ENCODE data around the gene AGAP1.

Gene AGAP1

GRCh38 chr2:235541838-235542549 lies 48.2 kb downstream of the AGAP1 start:
- H3K9ac ChIP-seq (ENCODE audit: low read length), result no peak overlapping the region
- H3K9me3 ChIP-seq (ENCODE audit: control insufficient read depth, insufficient read depth, low read depth, low read length), result no peaks in the 10 kb centered on the region
- H3K27me3 ChIP-seq (ENCODE audit: control insufficient read depth, insufficient read depth, low read length), result no peaks in the 10 kb centered on the region
- H3K4me1 ChIP-seq (ENCODE audit: control insufficient read depth, insufficient read depth, low read length), result peaks cover 27% of the 10 kb centered on the region
- H3K36me3 ChIP-seq (ENCODE audit: control insufficient read depth, insufficient read depth, low read length), result no peaks in the 10 kb centered on the region
- H3K27ac ChIP-seq (ENCODE audit: low read depth, low read length), result no peak overlapping the region
- H3K4me3 ChIP-seq (ENCODE audit: low read depth, low read length), result no peak overlapping the region

GRCh38 chr2:235542733-235543127 lies 48.9 kb downstream of the AGAP1 start:
- Histone ChIP-seq H3K4me3 (ENCODE audit: low read depth, low read length) (no peak overlapping the region), H3K4me1 (ENCODE audit: control insufficient read depth, insufficient read depth, low read length) (peaks cover 27% of the 10 kb centered on the region)

GRCh38 chr2:235543128-235543750 lies 49.4 kb downstream of the AGAP1 start:
- H3K4me1 ChIP-seq (ENCODE audit: control insufficient read depth, insufficient read depth, low read length), result peaks cover 28% of the 10 kb centered on the region
- no peak overlapping the region for H3K4me3 ChIP-seq (ENCODE audit: low read depth, low read length)
- H3K27ac ChIP-seq (ENCODE audit: low read depth, low read length), result no peak overlapping the region
- no peak overlapping the region for H3K9ac ChIP-seq (ENCODE audit: low read length)
- H3K36me3 ChIP-seq (ENCODE audit: control insufficient read depth, insufficient read depth, low read length), result no peaks in the 10 kb centered on the region
- no peaks in the 10 kb centered on the region for H3K9me3 ChIP-seq (ENCODE audit: control insufficient read depth, insufficient read depth, low read depth, low read length)
- no peaks in the 10 kb centered on the region for H3K27me3 ChIP-seq (ENCODE audit: control insufficient read depth, insufficient read depth, low read length)

More at GRCh38 chr2:235542733-235543127, 48.9 kb downstream of the AGAP1 start:
- no peak overlapping the region for H3K27ac ChIP-seq (ENCODE audit: low read depth, low read length)
- H3K9me3 ChIP-seq (ENCODE audit: control insufficient read depth, insufficient read depth, low read depth, low read length), result no peaks in the 10 kb centered on the region
- H3K9ac ChIP-seq (ENCODE audit: low read length), result no peak overlapping the region
- H3K36me3 ChIP-seq (ENCODE audit: control insufficient read depth, insufficient read depth, low read length), result no peaks in the 10 kb centered on the region
- no peaks in the 10 kb centered on the region for H3K27me3 ChIP-seq (ENCODE audit: control insufficient read depth, insufficient read depth, low read length)

- Histone ChIP-seq H3K9ac (ENCODE audit: low read length) (no peak overlapping the region), H3K36me3 (ENCODE audit: control insufficient read depth, insufficient read depth, low read length) (no peaks in the 10 kb centered on the region), H3K4me1 (ENCODE audit: control insufficient read depth, insufficient read depth, low read length) (peaks cover 24% of the 10 kb centered on the region), H3K27ac (ENCODE audit: low read depth, low read length) (no peak overlapping the region), H3K9me3 (ENCODE audit: control insufficient read depth, insufficient read depth, low read depth, low read length) (no peaks in the 10 kb centered on the region), H3K4me3 (ENCODE audit: low read depth, low read length) (no peak overlapping the region), H3K27me3 (ENCODE audit: control insufficient read depth, insufficient read depth, low read length) (no peaks in the 10 kb centered on the region)
These were observed 50.2 kb downstream of the AGAP1 start for GRCh38 chr2:235543851-235544688.

- no peak overlapping the region for H3K27ac ChIP-seq (ENCODE audit: low read depth, low read length)
- no peaks in the 10 kb centered on the region for H3K36me3 ChIP-seq (ENCODE audit: control insufficient read depth, insufficient read depth, low read length)
- H3K4me1 ChIP-seq (ENCODE audit: control insufficient read depth, insufficient read depth, low read length), result peaks cover 24% of the 10 kb centered on the region
- no peaks in the 10 kb centered on the region for H3K27me3 ChIP-seq (ENCODE audit: control insufficient read depth, insufficient read depth, low read length)
- no peak overlapping the region for H3K4me3 ChIP-seq (ENCODE audit: low read depth, low read length)
- no peak overlapping the region for H3K9ac ChIP-seq (ENCODE audit: low read length)
- no peaks in the 10 kb centered on the region for H3K9me3 ChIP-seq (ENCODE audit: control insufficient read depth, insufficient read depth, low read depth, low read length)
These were observed 50.8 kb downstream of the AGAP1 start for GRCh38 chr2:235544689-235544969.

GRCh38 chr2:235545339-235546150 lies 51.7 kb downstream of the AGAP1 start:
- H3K27me3 ChIP-seq (ENCODE audit: control insufficient read depth, insufficient read depth, low read length), result no peaks in the 10 kb centered on the region
- no peaks in the 10 kb centered on the region for H3K9me3 ChIP-seq (ENCODE audit: control insufficient read depth, insufficient read depth, low read depth, low read length)
- no peak overlapping the region for H3K4me3 ChIP-seq (ENCODE audit: low read depth, low read length)
- no peak overlapping the region for H3K9ac ChIP-seq (ENCODE audit: low read length)
- peaks cover 24% of the 10 kb centered on the region for H3K4me1 ChIP-seq (ENCODE audit: control insufficient read depth, insufficient read depth, low read length)
- no peaks in the 10 kb centered on the region for H3K36me3 ChIP-seq (ENCODE audit: control insufficient read depth, insufficient read depth, low read length)
- no peak overlapping the region for H3K27ac ChIP-seq (ENCODE audit: low read depth, low read length)

- Histone ChIP-seq H3K27me3 (ENCODE audit: control insufficient read depth, insufficient read depth, low read length) (no peaks in the 10 kb centered on the region), H3K27ac (ENCODE audit: low read depth, low read length) (no peak overlapping the region), H3K4me3 (ENCODE audit: low read depth, low read length) (no peak overlapping the region), H3K9me3 (ENCODE audit: control insufficient read depth, insufficient read depth, low read depth, low read length) (no peaks in the 10 kb centered on the region), H3K4me1 (ENCODE audit: control insufficient read depth, insufficient read depth, low read length) (peaks cover 24% of the 10 kb centered on the region), H3K9ac (ENCODE audit: low read length) (no peak overlapping the region), H3K36me3 (ENCODE audit: control insufficient read depth, insufficient read depth, low read length) (no peaks in the 10 kb centered on the region)
These were observed 52.2 kb downstream of the AGAP1 start for GRCh38 chr2:235546151-235546435.

GRCh38 chr2:235546436-235546835 lies 52.6 kb downstream of the AGAP1 start:
- no peak overlapping the region for H3K4me3 ChIP-seq (ENCODE audit: low read depth, low read length)
- H3K27me3 ChIP-seq (ENCODE audit: control insufficient read depth, insufficient read depth, low read length), result no peaks in the 10 kb centered on the region
- no peaks in the 10 kb centered on the region for H3K9me3 ChIP-seq (ENCODE audit: control insufficient read depth, insufficient read depth, low read depth, low read length)
- H3K36me3 ChIP-seq (ENCODE audit: control insufficient read depth, insufficient read depth, low read length), result no peaks in the 10 kb centered on the region
- no peak overlapping the region for H3K27ac ChIP-seq (ENCODE audit: low read depth, low read length)
- H3K4me1 ChIP-seq (ENCODE audit: control insufficient read depth, insufficient read depth, low read length), result peaks cover 26% of the 10 kb centered on the region
- H3K9ac ChIP-seq (ENCODE audit: low read length), result no peak overlapping the region

GRCh38 chr2:235549735-235550377 lies 56.0 kb downstream of the AGAP1 start:
- Histone ChIP-seq H3K9me3 (ENCODE audit: control insufficient read depth, insufficient read depth, low read depth, low read length) (no peaks in the 10 kb centered on the region), H3K4me3 (ENCODE audit: low read depth, low read length) (no peak overlapping the region), H3K4me1 (ENCODE audit: control insufficient read depth, insufficient read depth, low read length) (peaks cover 26% of the 10 kb centered on the region), H3K27ac (ENCODE audit: low read depth, low read length) (no peak overlapping the region), H3K9ac (ENCODE audit: low read length) (no peak overlapping the region), H3K36me3 (ENCODE audit: control insufficient read depth, insufficient read depth, low read length) (no peaks in the 10 kb centered on the region), H3K27me3 (ENCODE audit: control insufficient read depth, insufficient read depth, low read length) (no peaks in the 10 kb centered on the region)

GRCh38 chr2:235550378-235550760 lies 56.5 kb downstream of the AGAP1 start:
- no peak overlapping the region for H3K4me3 ChIP-seq (ENCODE audit: low read depth, low read length)
- no peaks in the 10 kb centered on the region for H3K9me3 ChIP-seq (ENCODE audit: control insufficient read depth, insufficient read depth, low read depth, low read length)
- H3K36me3 ChIP-seq (ENCODE audit: control insufficient read depth, insufficient read depth, low read length), result no peaks in the 10 kb centered on the region
- H3K27me3 ChIP-seq (ENCODE audit: control insufficient read depth, insufficient read depth, low read length), result no peaks in the 10 kb centered on the region
- H3K27ac ChIP-seq (ENCODE audit: low read depth, low read length), result no peak overlapping the region
- H3K4me1 ChIP-seq (ENCODE audit: control insufficient read depth, insufficient read depth, low read length), result peaks cover 26% of the 10 kb centered on the region
- no peak overlapping the region for H3K9ac ChIP-seq (ENCODE audit: low read length)

All from HUES6 (cell line).